GM23248 (cell line): Measurements from ENCODE around the gene HAPSTR1. TPM values are rescaled to one million over a fixed set of nuclear protein-coding genes. Genes with fewer than 3 reads are reported as not detected.

ENCODE experiments used
- DNase-seq: peaks from one replicate; pipeline ENCODE4 v3.0.0-alpha.2; 2015
- H2AFZ ChIP-seq: fragments of 200-600 bp; sonication (generic); 2 replicates; pipeline ENCODE4 v1.6.1; 2016; ENCODE audit warnings: antibody characterized with exemption
- H3F3A ChIP-seq: fragments of 200-600 bp; sonication (generic); 2 replicates; pipeline ENCODE4 v1.6.1; 2016; ENCODE audit warnings: mild to moderate bottlenecking, antibody characterized with exemption, mixed run types; ENCODE audit not compliant: insufficient read depth
- H3K27ac ChIP-seq: fragments of 200-600 bp; sonication (generic); 2 replicates; pipeline ENCODE4 v1.5.1; 2016; ENCODE audit warnings: mild to moderate bottlenecking
- H3K27me3 ChIP-seq: fragments of 200-600 bp; sonication (generic); replicated peaks from 2 replicates; pipeline ENCODE4 v1.6.1; 2016; ENCODE audit warnings: mild to moderate bottlenecking; ENCODE audit not compliant: insufficient read depth
- H3K36me3 ChIP-seq: fragments of 200-600 bp; sonication (generic); 2 replicates; pipeline ENCODE4 v1.6.1; 2016; ENCODE audit warnings: low read depth, mild to moderate bottlenecking
- H3K4me1 ChIP-seq: fragments of 200-600 bp; sonication (generic); 2 replicates; pipeline ENCODE4 v1.6.1; 2016; ENCODE audit warnings: mild to moderate bottlenecking; ENCODE audit not compliant: insufficient read depth
- H3K4me2 ChIP-seq: fragments of 200-600 bp; sonication (generic); one replicate; pipeline ENCODE4 v1.6.1; 2016; ENCODE audit warnings: mild to moderate bottlenecking; ENCODE audit not compliant: unreplicated experiment
- H3K4me3 ChIP-seq: fragments of 200-600 bp; sonication (generic); 2 replicates; pipeline ENCODE4 v1.5.1; 2016; ENCODE audit warnings: mild to moderate bottlenecking
- H3K79me2 ChIP-seq: fragments of 200-600 bp; sonication (generic); 2 replicates; pipeline ENCODE4 v1.6.1; 2016; ENCODE audit warnings: mild to moderate bottlenecking; ENCODE audit not compliant: insufficient read depth
- H3K9ac ChIP-seq: fragments of 200-600 bp; sonication (generic); 2 replicates; pipeline ENCODE4 v1.6.1; 2016; ENCODE audit warnings: mild to moderate bottlenecking
- H3K9me2 ChIP-seq: fragments of 200-600 bp; sonication (generic); 2 replicates; pipeline ENCODE4 v1.6.1; 2016; ENCODE audit warnings: mixed run types, mild to moderate bottlenecking, moderate library complexity; ENCODE audit not compliant: insufficient read depth
- H3K9me3 ChIP-seq: fragments of 200-600 bp; sonication (generic); one replicate; pipeline ENCODE4 v1.6.1; 2017; ENCODE audit warnings: low read depth
- H4K20me1 ChIP-seq: fragments of 200-600 bp; sonication (generic); 2 replicates; pipeline ENCODE4 v1.6.0; 2016; ENCODE audit not compliant: insufficient read depth
- EZH2 ChIP-seq: fragments of 200-600 bp; sonication (generic); IDR thresholded peaks from 2 replicates; pipeline ENCODE4 v1.6.1; 2018; ENCODE audit warnings: antibody characterized with exemption, mild to moderate bottlenecking; ENCODE audit not compliant: insufficient read depth, poor library complexity, severe bottlenecking
- EZH2phosphoT487 ChIP-seq: fragments of 200-600 bp; sonication (generic); IDR thresholded peaks from 2 replicates; pipeline ENCODE4 v1.6.1; 2018; ENCODE audit warnings: antibody characterized with exemption, moderate library complexity, mild to moderate bottlenecking, low read depth; ENCODE audit not compliant: insufficient read depth
- WGBS, 2 experiments: methylation state at CpG; one replicate each; pipeline ENCODE4 v1.1.6; 2015 to 2017; ENCODE audit warnings: low lambda C conversion rate in 2 of 2, low coverage in 1 of 2; ENCODE audit errors: missing lambda C conversion rate in 2 of 2; 5-methylcytosine and 5-hydroxymethylcytosine counted together
- in situ Hi-C: fragments of 300-500 bp; cut with MboI; formaldehyde crosslinking; loops from 2 replicates; pipeline ENCODE4 v1.15.0; 2020
- polyA plus RNA-seq: library from polyadenylated mRNA; unstranded; fragments of >200 nt; fragmentation: Nextera tagmentation; extraction: Ambion mirVana; gene quantifications from 2 replicates; pipeline ENCODE4 v1.2.1, GENCODE V29; 2016
- total RNA-seq: library from RNA; depleted of rRNA; stranded (reverse); fragments of >200 nt; shearing (Covaris generic); gene quantifications from 2 replicates; pipeline ENCODE4 v1.2.3, GENCODE V29; 2014

HAPSTR1 gene
- total and polyA plus RNA-seq, 2 experiments from 2014 or later = 11.7 to 79.2 TPM

- Histone ChIP-seq H3K4me1 (peaks cover 82% of the 10 kb centered on the region), H3K4me3 (no peak overlapping the region), H3K79me2 (peaks cover 100% of the 10 kb centered on the region), H4K20me1 (peaks cover 83% of the 10 kb centered on the region), H3K9me3 (no peaks in the 10 kb centered on the region), H3F3A (peaks cover 86% of the 10 kb centered on the region), H3K4me2 (no peak overlapping the region), H3K27ac (peak overlapping the region; percentile 84; the same call in 1 of the 2 replicates), H2AFZ (no peak overlapping the region), H3K9me2 (no peaks in the 10 kb centered on the region), H3K27me3 (no peaks in the 10 kb centered on the region), H3K36me3 (peaks cover 65% of the 10 kb centered on the region), H3K9ac (no peak overlapping the region)
- DNase-seq = no peak
- in situ Hi-C loops = no loop called here
- no peak for TF ChIP-seq EZH2phosphoT487
- no peak for TF ChIP-seq EZH2
- WGBS, 2 experiments = 66 to 67% methylated on average over 3 of the region's 3 CpGs
Observed at GRCh38 chr16:9103546-9103945, 12.1 kb downstream of the HAPSTR1 start.

- in situ Hi-C loops = no loop called here
- no peak overlapping the region for H2AFZ ChIP-seq
- no peaks in the 10 kb centered on the region for H3K27me3 ChIP-seq
- TF ChIP-seq EZH2 = no peak
- peaks cover 79% of the 10 kb centered on the region for H3F3A ChIP-seq
- H3K79me2 ChIP-seq = peaks cover 100% of the 10 kb centered on the region
- H3K4me3 ChIP-seq = no peak overlapping the region
- H3K27ac ChIP-seq = peak overlapping the region; percentile 16; the same call in 1 of the 2 replicates
- peak overlapping the region; percentile 32 for H3K4me2 ChIP-seq
- H3K9me2 ChIP-seq = no peaks in the 10 kb centered on the region
- peaks cover 85% of the 10 kb centered on the region for H4K20me1 ChIP-seq
- peaks cover 76% of the 10 kb centered on the region for H3K4me1 ChIP-seq
- no peak for DNase-seq
- H3K9ac ChIP-seq = no peak overlapping the region
- H3K9me3 ChIP-seq = no peaks in the 10 kb centered on the region
- H3K36me3 ChIP-seq = peaks cover 70% of the 10 kb centered on the region
Observed at GRCh38 chr16:9105189-9105588, 13.7 kb downstream of the HAPSTR1 start.

- Histone ChIP-seq H3K9ac (no peak overlapping the region), H3K4me2 (no peak overlapping the region), H4K20me1 (peaks cover 82% of the 10 kb centered on the region), H3K9me2 (no peaks in the 10 kb centered on the region), H3K4me3 (no peak overlapping the region), H3K4me1 (peaks cover 76% of the 10 kb centered on the region), H2AFZ (no peak overlapping the region), H3K79me2 (peaks cover 100% of the 10 kb centered on the region), H3F3A (peaks cover 78% of the 10 kb centered on the region), H3K27ac (peak overlapping the region; percentile 20), H3K36me3 (peaks cover 58% of the 10 kb centered on the region), H3K9me3 (no peaks in the 10 kb centered on the region), H3K27me3 (no peaks in the 10 kb centered on the region)
- TF ChIP-seq EZH2 (no peak), EZH2phosphoT487 (no peak)
- DNase-seq = peak; percentile 57
- WGBS, 2 experiments = 64 to 75% methylated on average over 9 of the region's 9 CpGs
- in situ Hi-C loops = no loop called here
Observed at GRCh38 chr16:9107025-9107970, 15.9 kb downstream of the HAPSTR1 start.

- H3K9ac ChIP-seq = no peak overlapping the region
Observed at GRCh38 chr16:9109255-9109654, 17.8 kb downstream of the HAPSTR1 start.

More at GRCh38 chr16:9109255-9109654, 17.8 kb downstream of the HAPSTR1 start:
- no peak for DNase-seq
- H3K79me2 ChIP-seq = peaks cover 100% of the 10 kb centered on the region
- no peak overlapping the region for H3K4me2 ChIP-seq
- H3F3A ChIP-seq = peaks cover 75% of the 10 kb centered on the region
- no peaks in the 10 kb centered on the region for H3K9me3 ChIP-seq
- H3K4me3 ChIP-seq = no peak overlapping the region
- no peak overlapping the region for H2AFZ ChIP-seq
- in situ Hi-C loops = no loop called here
- peaks cover 80% of the 10 kb centered on the region for H3K4me1 ChIP-seq
- TF ChIP-seq EZH2 = no peak
- TF ChIP-seq EZH2phosphoT487 = no peak
- no peaks in the 10 kb centered on the region for H3K27me3 ChIP-seq
- H3K9me2 ChIP-seq = no peaks in the 10 kb centered on the region
- peaks cover 88% of the 10 kb centered on the region for H4K20me1 ChIP-seq
- H3K36me3 ChIP-seq = peaks cover 41% of the 10 kb centered on the region
- 79 to 81% methylated on average over 4 of the region's 4 CpGs for WGBS, 2 experiments
- H3K27ac ChIP-seq = 0 out of 2 replicates have a peak overlapping the region, but pooled peaks have one; percentile 7
